GM23248 (cell line): ENCODE data around the gene GRN. TPM values are rescaled to one million over a fixed set of nuclear protein-coding genes. Genes with fewer than 3 reads are reported as not detected.
A peak's percentile ranks its signal among the peaks of the same experiment; 100 is the strongest.

Experiments
- DNase-seq: peaks from one replicate; pipeline ENCODE4 v3.0.0-alpha.2; 2015
- H2AFZ ChIP-seq: fragments of 200-600 bp; sonication (generic); 2 replicates; pipeline ENCODE4 v1.6.1; 2016; ENCODE audit warnings: antibody characterized with exemption
- H3F3A ChIP-seq: fragments of 200-600 bp; sonication (generic); 2 replicates; pipeline ENCODE4 v1.6.1; 2016; ENCODE audit warnings: mild to moderate bottlenecking, antibody characterized with exemption, mixed run types; ENCODE audit not compliant: insufficient read depth
- H3K27ac ChIP-seq: fragments of 200-600 bp; sonication (generic); 2 replicates; pipeline ENCODE4 v1.5.1; 2016; ENCODE audit warnings: mild to moderate bottlenecking
- H3K27me3 ChIP-seq: fragments of 200-600 bp; sonication (generic); replicated peaks from 2 replicates; pipeline ENCODE4 v1.6.1; 2016; ENCODE audit warnings: mild to moderate bottlenecking; ENCODE audit not compliant: insufficient read depth
- H3K36me3 ChIP-seq: fragments of 200-600 bp; sonication (generic); 2 replicates; pipeline ENCODE4 v1.6.1; 2016; ENCODE audit warnings: low read depth, mild to moderate bottlenecking
- H3K4me1 ChIP-seq: fragments of 200-600 bp; sonication (generic); 2 replicates; pipeline ENCODE4 v1.6.1; 2016; ENCODE audit warnings: mild to moderate bottlenecking; ENCODE audit not compliant: insufficient read depth
- H3K4me2 ChIP-seq: fragments of 200-600 bp; sonication (generic); one replicate; pipeline ENCODE4 v1.6.1; 2016; ENCODE audit warnings: mild to moderate bottlenecking; ENCODE audit not compliant: unreplicated experiment
- H3K4me3 ChIP-seq: fragments of 200-600 bp; sonication (generic); 2 replicates; pipeline ENCODE4 v1.5.1; 2016; ENCODE audit warnings: mild to moderate bottlenecking
- H3K79me2 ChIP-seq: fragments of 200-600 bp; sonication (generic); 2 replicates; pipeline ENCODE4 v1.6.1; 2016; ENCODE audit warnings: mild to moderate bottlenecking; ENCODE audit not compliant: insufficient read depth
- H3K9ac ChIP-seq: fragments of 200-600 bp; sonication (generic); 2 replicates; pipeline ENCODE4 v1.6.1; 2016; ENCODE audit warnings: mild to moderate bottlenecking
- H3K9me2 ChIP-seq: fragments of 200-600 bp; sonication (generic); 2 replicates; pipeline ENCODE4 v1.6.1; 2016; ENCODE audit warnings: mixed run types, mild to moderate bottlenecking, moderate library complexity; ENCODE audit not compliant: insufficient read depth
- H3K9me3 ChIP-seq: fragments of 200-600 bp; sonication (generic); one replicate; pipeline ENCODE4 v1.6.1; 2017; ENCODE audit warnings: low read depth
- H4K20me1 ChIP-seq: fragments of 200-600 bp; sonication (generic); 2 replicates; pipeline ENCODE4 v1.6.0; 2016; ENCODE audit not compliant: insufficient read depth
- EZH2 ChIP-seq: fragments of 200-600 bp; sonication (generic); IDR thresholded peaks from 2 replicates; pipeline ENCODE4 v1.6.1; 2018; ENCODE audit warnings: antibody characterized with exemption, mild to moderate bottlenecking; ENCODE audit not compliant: insufficient read depth, poor library complexity, severe bottlenecking
- EZH2phosphoT487 ChIP-seq: fragments of 200-600 bp; sonication (generic); IDR thresholded peaks from 2 replicates; pipeline ENCODE4 v1.6.1; 2018; ENCODE audit warnings: antibody characterized with exemption, moderate library complexity, mild to moderate bottlenecking, low read depth; ENCODE audit not compliant: insufficient read depth
- WGBS, 2 experiments: methylation state at CpG; one replicate each; pipeline ENCODE4 v1.1.6; 2015 to 2017; ENCODE audit warnings: low lambda C conversion rate in 2 of 2, low coverage in 1 of 2; ENCODE audit errors: missing lambda C conversion rate in 2 of 2; 5-methylcytosine and 5-hydroxymethylcytosine counted together
- in situ Hi-C: fragments of 300-500 bp; cut with MboI; formaldehyde crosslinking; loops from 2 replicates; pipeline ENCODE4 v1.15.0; 2020
- polyA plus RNA-seq: library from polyadenylated mRNA; unstranded; fragments of >200 nt; fragmentation: Nextera tagmentation; extraction: Ambion mirVana; gene quantifications from 2 replicates; pipeline ENCODE4 v1.2.1, GENCODE V29; 2016
- total RNA-seq: library from RNA; depleted of rRNA; stranded (reverse); fragments of >200 nt; shearing (Covaris generic); gene quantifications from 2 replicates; pipeline ENCODE4 v1.2.3, GENCODE V29; 2014

The GRN gene
- total and polyA plus RNA-seq, 2 experiments from 2014 or later: 410 to 440 TPM

DNA sequence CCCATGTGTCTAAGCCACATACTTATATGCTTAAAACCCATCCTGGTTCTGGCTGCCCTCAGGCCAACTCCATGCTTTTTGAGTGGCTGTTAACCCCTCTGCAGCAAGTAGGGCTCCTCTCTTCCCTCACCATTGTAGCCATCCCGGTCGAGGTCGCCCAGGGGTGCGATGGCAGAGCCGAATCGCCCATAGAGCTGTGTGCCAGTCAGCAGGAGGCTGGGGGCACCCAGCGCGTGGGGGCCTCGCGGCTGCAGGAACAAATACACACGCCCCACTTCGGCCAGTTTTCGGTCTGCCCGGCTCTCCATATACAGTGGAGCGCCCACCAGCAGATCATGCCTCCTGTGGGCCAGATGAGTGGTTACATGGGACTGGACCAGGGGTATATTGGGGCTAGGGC is 38.3 kb downstream of the GRN start:
- Histone ChIP-seq H3K4me1 (no peaks in the 10 kb centered on the region), H4K20me1 (no peaks in the 10 kb centered on the region), H3K9ac (no peak overlapping the region), H3K27ac (no peak overlapping the region), H3K9me2 (no peaks in the 10 kb centered on the region), H3K36me3 (no peaks in the 10 kb centered on the region), H3K4me3 (no peak overlapping the region), H3K27me3 (peaks cover 24% of the 10 kb centered on the region), H3K4me2 (no peak overlapping the region), H2AFZ (no peak overlapping the region), H3K79me2 (no peaks in the 10 kb centered on the region), H3K9me3 (no peaks in the 10 kb centered on the region), H3F3A (no peaks in the 10 kb centered on the region)
- TF ChIP-seq EZH2phosphoT487 (no peak), EZH2 (no peak)
- 81 to 86% methylated on average over 15 of the region's 15 CpGs for WGBS, 2 experiments
- DNase-seq: no peak
- in situ Hi-C loops: no loop called here

DNA sequence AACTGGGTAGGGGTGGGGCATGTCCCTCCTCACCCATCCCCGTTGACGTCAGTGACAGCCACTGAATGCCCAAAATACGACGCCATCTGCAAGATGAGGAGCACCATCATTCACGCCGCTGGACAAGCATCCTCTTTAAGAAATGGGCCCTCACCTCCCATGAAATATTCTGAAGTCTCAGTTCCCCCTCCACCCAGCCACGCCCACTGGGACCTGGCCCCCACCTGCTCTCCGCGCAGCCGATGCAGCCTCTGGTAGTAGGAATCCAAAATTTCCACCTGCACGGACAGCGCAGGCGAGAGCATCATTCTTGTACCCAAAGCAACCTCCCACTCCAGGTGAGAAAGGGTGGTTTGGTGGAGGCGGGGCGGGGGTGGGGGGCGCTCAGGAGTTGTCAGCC is 38.8 kb downstream of the GRN start:
- Histone ChIP-seq H3K4me3 (no peak overlapping the region), H3K9me2 (no peaks in the 10 kb centered on the region), H3K9me3 (no peaks in the 10 kb centered on the region), H2AFZ (no peak overlapping the region), H3K27ac (no peak overlapping the region), H3K36me3 (no peaks in the 10 kb centered on the region), H3K4me1 (no peaks in the 10 kb centered on the region), H3K79me2 (no peaks in the 10 kb centered on the region), H3K4me2 (no peak overlapping the region), H3K9ac (no peak overlapping the region), H3F3A (no peaks in the 10 kb centered on the region), H4K20me1 (no peaks in the 10 kb centered on the region), H3K27me3 (peaks cover 24% of the 10 kb centered on the region)
- DNase-seq: no peak
- in situ Hi-C loops: no loop called here
- 41 to 49% methylated on average over 13 to 16 of the region's 16 CpGs for WGBS, 2 experiments
- no peak for TF ChIP-seq EZH2
- no peak for TF ChIP-seq EZH2phosphoT487

GRCh38 chr17:44384281-44384822 is 39.2 kb downstream of the GRN start:
- H3K27ac ChIP-seq: no peak overlapping the region
- H4K20me1 ChIP-seq: no peaks in the 10 kb centered on the region
- H2AFZ ChIP-seq: peak overlapping the region; percentile 96; the same call in 1 of the 2 replicates
- H3K4me1 ChIP-seq: no peaks in the 10 kb centered on the region
- H3K36me3 ChIP-seq: no peaks in the 10 kb centered on the region
- in situ Hi-C loops: no loop called here
- H3K27me3 ChIP-seq: peaks cover 24% of the 10 kb centered on the region
- no peaks in the 10 kb centered on the region for H3K79me2 ChIP-seq
- no peaks in the 10 kb centered on the region for H3F3A ChIP-seq
- no peak overlapping the region for H3K4me2 ChIP-seq
- H3K9ac ChIP-seq: no peak overlapping the region
- peak overlapping the region; percentile 74; the same call in 1 of the 2 replicates for H3K4me3 ChIP-seq
- no peaks in the 10 kb centered on the region for H3K9me2 ChIP-seq
- WGBS, 2 experiments: 11% methylated on average over 19 to 29 of the region's 29 CpGs
- DNase-seq: no peak
- H3K9me3 ChIP-seq: no peaks in the 10 kb centered on the region
- TF ChIP-seq EZH2 (no peak), EZH2phosphoT487 (no peak)

GRCh38 chr17:44384823-44385286 is 39.8 kb downstream of the GRN start:
- Histone ChIP-seq H3K79me2 (no peaks in the 10 kb centered on the region), H3K4me1 (no peaks in the 10 kb centered on the region), H3K9me3 (no peaks in the 10 kb centered on the region), H4K20me1 (no peaks in the 10 kb centered on the region), H3K9ac (peak overlapping the region; percentile 10; the same call in 1 of the 2 replicates), H3K27me3 (peaks cover 24% of the 10 kb centered on the region), H3K27ac (no peak overlapping the region), H3K4me3 (peak overlapping the region; percentile 74), H3K9me2 (no peaks in the 10 kb centered on the region), H2AFZ (peak overlapping the region; percentile 96), H3K4me2 (peak overlapping the region; percentile 80), H3K36me3 (no peaks in the 10 kb centered on the region), H3F3A (no peaks in the 10 kb centered on the region)
- peak; percentile 33 for DNase-seq
- TF ChIP-seq EZH2phosphoT487 (no peak), EZH2 (peak; percentile 83)
- 2% methylated on average over 15 to 26 of the region's 26 CpGs for WGBS, 2 experiments
- in situ Hi-C loops: no loop called here
